ENCODE results near the gene BCL7B. TPM values are rescaled to one million over a fixed set of nuclear protein-coding genes. Genes with fewer than 3 reads are reported as not detected.

BCL7B gene
- total and polyA plus RNA-seq, 10 of the 15 experiments (the other 5 are each of a cell fraction or from before 2014, with no cell fraction given) = 10.9 to 61.8 (median 50.2) TPM

DNA sequence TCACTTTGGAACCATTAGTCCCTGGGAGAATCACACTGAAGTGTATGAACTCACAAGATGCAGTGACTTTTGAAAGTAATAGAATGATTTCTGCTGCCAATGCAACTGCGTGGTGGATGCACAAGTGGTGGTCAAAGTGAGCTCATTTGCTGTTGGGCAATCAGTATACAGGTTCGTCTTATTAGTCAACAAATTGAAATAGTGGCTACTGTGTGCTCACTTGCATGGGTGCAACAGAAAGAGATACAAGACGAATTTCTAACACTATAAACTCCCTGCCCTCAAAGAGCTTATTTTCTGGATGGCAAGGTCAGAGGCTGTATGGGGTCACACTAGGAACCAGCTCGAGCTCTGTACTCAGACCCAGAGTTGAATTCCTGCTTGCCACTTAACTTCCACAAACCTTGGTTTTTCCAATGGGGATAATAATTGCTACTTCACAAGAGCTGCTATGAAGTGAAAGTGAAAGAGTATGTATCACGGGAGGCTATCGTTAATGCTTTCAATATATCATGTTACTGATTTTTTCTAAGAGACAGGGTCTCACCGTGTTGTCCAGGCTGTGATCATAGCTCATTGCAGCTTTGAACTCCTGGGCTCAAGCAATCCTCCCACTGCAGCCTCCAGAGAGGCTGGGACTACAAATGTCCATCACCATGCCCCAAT lies 8.3 kb upstream of the BCL7B start (continued):
- TF ChIP-seq IKZF1 (conservative IDR thresholded peaks at IDR 0.05) (no peak), STAT1 (conservative IDR thresholded peaks at IDR 0.05) (no peak), ZBED1 (IDR thresholded peaks at IDR 0.05; ENCODE audit: borderline replicate concordance) (no peak), RCOR1 (conservative IDR thresholded peaks at IDR 0.05; ENCODE audit: low read depth, low read length) (no peak), POLR2AphosphoS5 (IDR thresholded peaks at IDR 0.05; ENCODE audit: low read length) (no peak)
- TF ChIP-seq, protein P1, sequence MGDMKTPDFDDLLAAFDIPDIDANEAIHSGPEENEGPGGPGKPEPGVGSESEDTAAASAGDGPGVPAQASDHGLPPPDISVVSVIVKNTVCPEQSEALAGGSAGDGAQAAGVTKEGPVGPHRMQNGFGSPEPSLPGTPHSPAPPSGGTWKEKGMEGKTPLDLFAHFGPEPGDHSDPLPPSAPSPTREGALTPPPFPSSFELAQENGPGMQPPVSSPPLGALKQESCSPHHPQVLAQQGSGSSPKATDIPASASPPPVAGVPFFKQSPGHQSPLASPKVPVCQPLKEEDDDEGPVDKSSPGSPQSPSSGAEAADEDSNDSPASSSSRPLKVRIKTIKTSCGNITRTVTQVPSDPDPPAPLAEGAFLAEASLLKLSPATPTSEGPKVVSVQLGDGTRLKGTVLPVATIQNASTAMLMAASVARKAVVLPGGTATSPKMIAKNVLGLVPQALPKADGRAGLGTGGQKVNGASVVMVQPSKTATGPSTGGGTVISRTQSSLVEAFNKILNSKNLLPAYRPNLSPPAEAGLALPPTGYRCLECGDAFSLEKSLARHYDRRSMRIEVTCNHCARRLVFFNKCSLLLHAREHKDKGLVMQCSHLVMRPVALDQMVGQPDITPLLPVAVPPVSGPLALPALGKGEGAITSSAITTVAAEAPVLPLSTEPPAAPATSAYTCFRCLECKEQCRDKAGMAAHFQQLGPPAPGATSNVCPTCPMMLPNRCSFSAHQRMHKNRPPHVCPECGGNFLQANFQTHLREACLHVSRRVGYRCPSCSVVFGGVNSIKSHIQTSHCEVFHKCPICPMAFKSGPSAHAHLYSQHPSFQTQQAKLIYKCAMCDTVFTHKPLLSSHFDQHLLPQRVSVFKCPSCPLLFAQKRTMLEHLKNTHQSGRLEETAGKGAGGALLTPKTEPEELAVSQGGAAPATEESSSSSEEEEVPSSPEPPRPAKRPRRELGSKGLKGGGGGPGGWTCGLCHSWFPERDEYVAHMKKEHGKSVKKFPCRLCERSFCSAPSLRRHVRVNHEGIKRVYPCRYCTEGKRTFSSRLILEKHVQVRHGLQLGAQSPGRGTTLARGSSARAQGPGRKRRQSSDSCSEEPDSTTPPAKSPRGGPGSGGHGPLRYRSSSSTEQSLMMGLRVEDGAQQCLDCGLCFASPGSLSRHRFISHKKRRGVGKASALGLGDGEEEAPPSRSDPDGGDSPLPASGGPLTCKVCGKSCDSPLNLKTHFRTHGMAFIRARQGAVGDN (IDR thresholded peaks at IDR 0.05) = no peak

DNA sequence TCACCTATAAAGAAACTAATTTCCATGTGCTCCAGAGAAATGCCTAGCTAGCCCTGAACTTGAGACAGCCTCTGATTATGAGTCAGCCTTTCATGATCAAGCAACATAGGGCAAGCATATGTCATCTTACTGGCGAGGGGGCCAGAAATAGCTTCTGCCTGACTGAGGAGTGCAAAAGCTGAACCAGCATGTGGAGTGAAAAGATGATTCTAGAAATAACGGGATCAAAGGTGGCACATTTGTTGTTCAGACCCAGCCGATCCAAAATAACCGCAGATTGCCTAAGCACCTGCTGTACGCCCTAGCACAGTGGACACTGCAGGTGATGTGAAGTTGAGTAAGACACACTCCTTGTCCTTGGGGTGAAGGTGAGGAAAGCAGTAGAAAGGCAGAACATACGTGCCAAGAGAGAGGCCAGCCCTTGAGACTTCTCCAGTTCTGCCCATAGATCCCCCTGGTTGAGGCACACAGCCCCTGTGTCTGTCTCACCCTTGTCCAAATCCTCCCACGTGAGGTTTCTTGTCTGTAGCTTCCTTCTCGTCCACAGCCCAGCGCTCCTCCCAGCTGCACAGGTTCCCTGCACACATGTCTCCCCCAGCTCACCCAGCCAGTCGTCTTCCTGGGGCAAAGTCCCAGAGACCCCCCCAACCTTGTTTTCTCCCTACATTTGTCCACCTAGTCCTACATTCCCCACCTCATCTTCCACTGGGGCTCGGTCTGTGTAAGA lies 2.8 kb upstream of the BCL7B start:
- intact Hi-C loops (cut with micrococcal nuclease; ENCODE audit: unreplicated experiment) = no loop called here
- no peak overlapping the region for H3K9ac ChIP-seq (ENCODE audit: control insufficient read depth, insufficient read depth, low read length)
- peak overlapping the region; percentile 36; the same call in 1 of the 2 replicates for H3K4me2 ChIP-seq (ENCODE audit: control insufficient read depth, insufficient read depth)
- ATAC-seq (peak; percentile 39), DNase-seq (ENCODE audit: low read depth, low spot score) (no peak), FAIRE-seq (no peak)
- ChIA-PET POLR2A (interaction anchor here (1.2 to 4.3 kb wide), 2 partner anchors 8 to 17 kb away, joined by 3 to 30 read pairs; partner anchors contain the start of gene TBL2), CTCF (interaction anchor here (1.8 to 2.6 kb wide), 2 partner anchors 11 to 35 kb away, joined by 5 to 9 read pairs; no protein-coding TSS in a partner anchor), RAD21 (ENCODE audit: unreplicated experiment) (interaction anchor here (1.0 to 4.1 kb wide), 3 partner anchors 18 to 39 kb away, joined by 5 to 21 read pairs (median 6); partner anchors contain the start of genes BAZ1B and TBL2), SMC1A (ENCODE audit: uncharacterized antibody, unreplicated experiment) (interaction anchor here (0.6 to 2.7 kb wide), 7 partner anchors 9 to 174 kb away, joined by 3 to 10 read pairs (median 4); no protein-coding TSS in a partner anchor)
- peaks cover 17% of the 10 kb centered on the region for H3K79me2 ChIP-seq (ENCODE audit: control insufficient read depth, insufficient read depth, low read length)
- peak overlapping the region; percentile 59; the same call in 1 of the 2 replicates for H2AFZ ChIP-seq (ENCODE audit: control insufficient read depth, low read depth, low read length)
- in situ Hi-C loops (cut with MboI) = no loop called here
- no peaks in the 10 kb centered on the region for H3K9me3 ChIP-seq (replicated peaks; ENCODE audit: control insufficient read depth, insufficient read depth, low read length)
- no TSS peak for BruUV-seq (replicated peaks)
- H3K27ac ChIP-seq (ENCODE audit: control insufficient read depth, insufficient read depth) = peak overlapping the region; percentile 4; the same call in 1 of the 2 replicates
- H3K4me3 ChIP-seq = no peak overlapping the region
- H3K4me1 ChIP-seq (ENCODE audit: control insufficient read depth, insufficient read depth, low read length) = peaks cover 18% of the 10 kb centered on the region
- H3K27me3 ChIP-seq (replicated peaks in 1 of 2; ENCODE audit: control insufficient read depth in 2 of 2, insufficient read depth in 2 of 2, low read length in 1 of 2) = no peaks in the 10 kb centered on the region
- no peaks in the 10 kb centered on the region for H4K20me1 ChIP-seq (ENCODE audit: control insufficient read depth, insufficient read depth)
- H3K36me3 ChIP-seq (ENCODE audit: control insufficient read depth in 2 of 2, insufficient read depth in 2 of 2, low read length in 1 of 2) = no peaks in the 10 kb centered on the region
- WGBS (ENCODE audit: insufficient coverage, insufficient replicate concordance, low lambda C conversion rate, missing lambda C conversion rate) = 25% methylated on average over 11 of the region's 11 CpGs
- TF ChIP-seq JUND (IDR thresholded peaks at IDR 0.05; ENCODE audit: low read depth, low read length) (peak; percentile 64; the same call in 1 of the 2 replicates), EED (IDR thresholded peaks at IDR 0.05; ENCODE audit: low read depth) (peak; percentile 77), JUNB (IDR thresholded peaks at IDR 0.05) (peak; percentile 88), IRF4 (IDR thresholded peaks at IDR 0.05; ENCODE audit: low read depth, low read length) (peak; percentile 73; the same call in 1 of the 2 replicates), RBBP5 (conservative IDR thresholded peaks at IDR 0.05) (no peak), ATF2 (IDR thresholded peaks at IDR 0.05; ENCODE audit: low read length) (peak; percentile 26; the same call in 1 of the 2 replicates), IKZF1 (conservative IDR thresholded peaks at IDR 0.05) (peak; percentile 53), CREM (IDR thresholded peaks at IDR 0.05; ENCODE audit: low read depth) (peak; percentile 34; the same call in 1 of the 2 replicates), MEF2A (IDR thresholded peaks at IDR 0.05; ENCODE audit: insufficient read depth, low read depth, low read length) (peak; percentile 85)
- TF ChIP-seq, protein P2, sequence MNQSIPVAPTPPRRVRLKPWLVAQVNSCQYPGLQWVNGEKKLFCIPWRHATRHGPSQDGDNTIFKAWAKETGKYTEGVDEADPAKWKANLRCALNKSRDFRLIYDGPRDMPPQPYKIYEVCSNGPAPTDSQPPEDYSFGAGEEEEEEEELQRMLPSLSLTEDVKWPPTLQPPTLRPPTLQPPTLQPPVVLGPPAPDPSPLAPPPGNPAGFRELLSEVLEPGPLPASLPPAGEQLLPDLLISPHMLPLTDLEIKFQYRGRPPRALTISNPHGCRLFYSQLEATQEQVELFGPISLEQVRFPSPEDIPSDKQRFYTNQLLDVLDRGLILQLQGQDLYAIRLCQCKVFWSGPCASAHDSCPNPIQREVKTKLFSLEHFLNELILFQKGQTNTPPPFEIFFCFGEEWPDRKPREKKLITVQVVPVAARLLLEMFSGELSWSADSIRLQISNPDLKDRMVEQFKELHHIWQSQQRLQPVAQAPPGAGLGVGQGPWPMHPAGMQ (IDR thresholded peaks at IDR 0.05; ENCODE audit: borderline replicate concordance) = no peak
